ENCODE measurements around the gene PEX13.

DNA sequence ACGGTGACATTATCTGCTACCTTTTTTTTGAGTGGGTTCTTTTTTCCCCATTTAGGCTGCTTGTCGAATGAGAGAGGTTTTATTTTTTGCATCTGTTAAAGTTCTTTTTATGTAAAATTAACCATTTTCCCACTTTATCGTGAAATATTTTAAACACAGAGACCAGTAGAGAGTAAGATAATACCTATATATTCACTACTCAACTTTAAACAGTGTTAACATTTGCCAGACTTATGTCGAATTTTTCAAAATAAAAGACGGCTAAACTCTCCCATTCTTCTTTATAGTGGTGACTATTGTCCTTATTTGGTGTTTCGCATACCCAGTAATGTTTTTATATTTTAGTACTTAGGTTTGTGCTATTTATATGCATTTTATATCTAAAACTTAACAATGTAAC, 1.3 kb downstream of the PEX13 start:
- TF ChIP-seq, protein P1, sequence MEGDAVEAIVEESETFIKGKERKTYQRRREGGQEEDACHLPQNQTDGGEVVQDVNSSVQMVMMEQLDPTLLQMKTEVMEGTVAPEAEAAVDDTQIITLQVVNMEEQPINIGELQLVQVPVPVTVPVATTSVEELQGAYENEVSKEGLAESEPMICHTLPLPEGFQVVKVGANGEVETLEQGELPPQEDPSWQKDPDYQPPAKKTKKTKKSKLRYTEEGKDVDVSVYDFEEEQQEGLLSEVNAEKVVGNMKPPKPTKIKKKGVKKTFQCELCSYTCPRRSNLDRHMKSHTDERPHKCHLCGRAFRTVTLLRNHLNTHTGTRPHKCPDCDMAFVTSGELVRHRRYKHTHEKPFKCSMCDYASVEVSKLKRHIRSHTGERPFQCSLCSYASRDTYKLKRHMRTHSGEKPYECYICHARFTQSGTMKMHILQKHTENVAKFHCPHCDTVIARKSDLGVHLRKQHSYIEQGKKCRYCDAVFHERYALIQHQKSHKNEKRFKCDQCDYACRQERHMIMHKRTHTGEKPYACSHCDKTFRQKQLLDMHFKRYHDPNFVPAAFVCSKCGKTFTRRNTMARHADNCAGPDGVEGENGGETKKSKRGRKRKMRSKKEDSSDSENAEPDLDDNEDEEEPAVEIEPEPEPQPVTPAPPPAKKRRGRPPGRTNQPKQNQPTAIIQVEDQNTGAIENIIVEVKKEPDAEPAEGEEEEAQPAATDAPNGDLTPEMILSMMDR (IDR thresholded peaks at IDR 0.05), result no peak
- TF ChIP-seq ZFX (IDR thresholded peaks at IDR 0.05; ENCODE audit: borderline replicate concordance), result no peak

All from 22Rv1 (cell line).